Epithelial cell of esophagus (primary cell): ENCODE measurements around the gene CFAP43.
A peak's percentile ranks its signal among the peaks of the same experiment; 100 is the strongest.

ENCODE experiments used
- DNase-seq: peaks from one replicate; pipeline ENCODE4 v3.0.0; 2010; ENCODE audit warnings: low read depth
- H3K4me3 ChIP-seq: 2 replicates; pipeline ENCODE4 v1.5.1; 2011; ENCODE audit warnings: mild to moderate bottlenecking, low read length, control low read depth
- CTCF ChIP-seq: IDR thresholded peaks from 2 replicates; pipeline ENCODE4 v1.5.1; 2011; ENCODE audit warnings: low read depth, mild to moderate bottlenecking, low read length, control low read depth, inconsistent platforms; ENCODE audit not compliant: insufficient read depth; ENCODE audit errors: missing control alignments

CFAP43 gene

GRCh38 chr10:104113376-104113956, 118.7 kb downstream of the CFAP43 start:
- H3K4me3 ChIP-seq = no peak overlapping the region
- DNase-seq = no peak
- no peak for TF ChIP-seq CTCF

- no peak for TF ChIP-seq CTCF
- peak; percentile 93 for DNase-seq
These were observed 122.1 kb downstream of the CFAP43 start for GRCh38 chr10:104109908-104110662.

GRCh38 chr10:104104926-104105325, 127.2 kb downstream of the CFAP43 start:
- DNase-seq = peak; percentile 84
- no peak overlapping the region for H3K4me3 ChIP-seq
- no peak for TF ChIP-seq CTCF

More at GRCh38 chr10:104109908-104110662, 122.1 kb downstream of the CFAP43 start:
- H3K4me3 ChIP-seq = no peak overlapping the region

- no peak overlapping the region for H3K4me3 ChIP-seq
- no peak for TF ChIP-seq CTCF
- DNase-seq = no peak
These were observed 127.7 kb downstream of the CFAP43 start for GRCh38 chr10:104104418-104104817.

GRCh38 chr10:104103956-104104355, 128.2 kb downstream of the CFAP43 start:
- H3K4me3 ChIP-seq = no peak overlapping the region
- TF ChIP-seq CTCF = no peak
- DNase-seq = no peak

- TF ChIP-seq CTCF = no peak
- no peak for DNase-seq
- H3K4me3 ChIP-seq = no peak overlapping the region
These were observed 130.3 kb downstream of the CFAP43 start for GRCh38 chr10:104101902-104102301.
